ENCODE results near the gene TMEM235. TPM values are rescaled to one million over a fixed set of nuclear protein-coding genes. Genes with fewer than 3 reads are reported as not detected.
A peak's percentile ranks its signal among the peaks of the same experiment; 100 is the strongest.

TMEM235 gene
- not detected in 2 replicates for total RNA-seq (2014; rRNA removed; shearing (Covaris generic))

DNA sequence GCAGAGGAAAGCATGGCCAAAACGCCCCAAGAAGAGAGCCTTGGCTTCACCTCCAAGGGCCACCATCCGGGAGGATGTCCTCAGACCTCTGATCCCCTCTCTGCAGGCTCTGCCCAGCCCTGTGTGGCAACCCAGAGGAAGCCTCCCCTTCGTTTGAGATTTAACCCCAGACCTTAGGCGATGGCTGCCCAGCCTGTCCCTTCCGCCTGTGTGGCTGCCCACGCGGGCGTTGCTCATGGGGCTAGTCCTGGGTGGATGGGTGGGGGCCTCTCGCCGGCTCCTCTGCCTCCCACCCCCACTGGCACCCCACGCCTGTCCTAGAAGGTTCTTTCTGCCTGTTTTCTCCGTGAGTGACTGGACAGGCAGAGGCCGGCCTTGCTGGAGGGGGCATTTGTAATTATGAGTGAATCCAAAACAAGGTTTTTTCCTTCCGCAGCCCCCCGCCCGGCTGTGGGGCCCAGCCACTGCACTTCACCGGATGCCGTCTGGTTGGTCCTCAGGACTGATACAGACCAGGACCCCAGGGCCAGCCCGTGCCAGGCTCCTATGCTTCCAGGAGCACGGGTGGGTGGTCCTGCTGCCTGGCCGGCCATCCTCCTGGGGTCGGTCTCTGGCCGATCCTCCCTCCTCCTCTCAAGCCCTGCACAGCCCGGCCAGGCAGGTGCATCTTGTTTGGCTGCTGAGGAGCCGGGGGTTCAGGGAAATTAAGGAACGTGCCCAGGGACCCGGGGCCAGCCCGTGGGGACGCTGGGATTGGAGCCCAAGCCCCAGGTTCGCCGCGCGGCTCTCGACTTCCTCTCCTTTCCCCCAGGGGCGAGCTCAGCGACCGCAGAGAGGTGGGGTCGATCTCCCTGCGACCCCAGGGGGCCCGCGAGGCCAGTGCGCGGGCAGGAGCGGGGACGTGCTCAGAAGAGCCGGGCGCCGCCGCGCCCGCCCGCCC lies at the start of gene TMEM235:
TMEM235 (plus strand) TSS at position 636 of the 940 bp plus-strand sequence. CDS start 393 bp downstream, outside the sequence.
- no peak for DNase-seq (ENCODE audit: low read depth in 1 of 2, low spot score in 2 of 2)
- Histone ChIP-seq H3K27ac (no peak within 1 kb of the TSS), H3K36me3 (no peaks in the 10 kb centered on the region), H3K4me1 (replicated peaks) (no peaks in the 10 kb centered on the region; the same call in 1 of the 2 replicates), H3K9me3 (replicated peaks) (no peaks in the 10 kb centered on the region), H3K27me3 (replicated peaks) (peaks cover 33% of the 10 kb centered on the region), H3K4me3 (no peak within 1 kb of the TSS)

- Histone ChIP-seq H3K4me3 (no peak overlapping the region), H3K27ac (no peak overlapping the region), H3K36me3 (peaks cover 81% of the 10 kb centered on the region), H3K27me3 (replicated peaks) (no peaks in the 10 kb centered on the region), H3K4me1 (replicated peaks) (peaks cover 61% of the 10 kb centered on the region), H3K9me3 (replicated peaks) (no peaks in the 10 kb centered on the region)
- no peak for DNase-seq (ENCODE audit: low read depth in 1 of 2, low spot score in 2 of 2)
Measured at GRCh38 chr17:78182504-78182903, 48.9 kb upstream of the TMEM235 start.

- Histone ChIP-seq H3K4me1 (replicated peaks) (peaks cover 52% of the 10 kb centered on the region), H3K27ac (no peak overlapping the region), H3K27me3 (replicated peaks) (no peaks in the 10 kb centered on the region), H3K9me3 (replicated peaks) (no peaks in the 10 kb centered on the region), H3K36me3 (peaks cover 67% of the 10 kb centered on the region), H3K4me3 (no peak overlapping the region)
- DNase-seq (ENCODE audit: low read depth in 1 of 2, low spot score in 2 of 2), result no peak
Measured at GRCh38 chr17:78183916-78184315, 47.5 kb upstream of the TMEM235 start.

DNA sequence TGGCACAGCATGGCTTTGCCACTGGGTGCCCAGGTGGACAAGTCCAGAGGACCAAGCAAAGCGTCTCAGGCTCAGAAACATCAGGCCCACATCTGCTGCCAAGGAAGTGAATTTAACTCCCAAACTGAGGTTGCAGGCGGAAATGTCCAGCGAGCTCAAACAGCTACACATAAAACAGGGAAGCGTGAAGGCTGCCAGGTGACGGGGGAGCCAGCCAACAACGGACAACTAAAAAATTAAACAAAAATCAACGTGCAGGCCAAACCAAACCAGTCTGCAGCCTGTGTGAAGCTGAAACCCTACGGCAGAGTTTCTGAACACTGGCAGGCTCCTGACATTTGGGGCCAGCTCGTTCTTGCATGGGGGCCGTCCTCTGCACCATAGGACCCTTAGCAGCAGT lies 47.1 kb upstream of the TMEM235 start:
- Histone ChIP-seq H3K4me3 (no peak overlapping the region), H3K27me3 (replicated peaks) (no peaks in the 10 kb centered on the region), H3K27ac (no peak overlapping the region), H3K36me3 (peaks cover 63% of the 10 kb centered on the region), H3K4me1 (replicated peaks) (peaks cover 48% of the 10 kb centered on the region), H3K9me3 (replicated peaks) (no peaks in the 10 kb centered on the region)
- no peak for DNase-seq (ENCODE audit: low read depth in 1 of 2, low spot score in 2 of 2)

DNA sequence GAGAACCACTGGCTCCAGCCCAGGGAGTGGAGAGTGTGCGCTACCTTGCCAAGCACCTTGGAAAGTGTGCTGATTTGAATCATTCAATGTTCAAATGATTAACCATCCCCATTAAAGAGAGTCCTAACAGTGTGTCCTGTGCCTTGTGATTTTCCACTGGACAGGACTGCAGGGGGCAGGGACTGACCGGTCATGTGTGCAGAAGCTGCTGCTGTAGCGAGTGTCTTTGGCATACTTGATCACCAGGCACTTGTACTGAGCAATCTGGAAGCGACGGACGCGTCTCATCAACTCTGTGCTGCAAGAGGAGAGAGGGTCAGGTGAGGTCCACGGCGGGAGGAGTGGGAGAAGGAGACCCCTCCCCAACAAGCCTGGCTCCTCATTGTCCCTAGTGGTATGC lies 46.6 kb upstream of the TMEM235 start:
- Histone ChIP-seq H3K9me3 (replicated peaks) (no peaks in the 10 kb centered on the region), H3K27me3 (replicated peaks) (no peaks in the 10 kb centered on the region), H3K4me3 (no peak overlapping the region), H3K4me1 (replicated peaks) (peaks cover 43% of the 10 kb centered on the region), H3K27ac (no peak overlapping the region), H3K36me3 (peaks cover 58% of the 10 kb centered on the region)
- no peak for DNase-seq (ENCODE audit: low read depth in 1 of 2, low spot score in 2 of 2)

DNA sequence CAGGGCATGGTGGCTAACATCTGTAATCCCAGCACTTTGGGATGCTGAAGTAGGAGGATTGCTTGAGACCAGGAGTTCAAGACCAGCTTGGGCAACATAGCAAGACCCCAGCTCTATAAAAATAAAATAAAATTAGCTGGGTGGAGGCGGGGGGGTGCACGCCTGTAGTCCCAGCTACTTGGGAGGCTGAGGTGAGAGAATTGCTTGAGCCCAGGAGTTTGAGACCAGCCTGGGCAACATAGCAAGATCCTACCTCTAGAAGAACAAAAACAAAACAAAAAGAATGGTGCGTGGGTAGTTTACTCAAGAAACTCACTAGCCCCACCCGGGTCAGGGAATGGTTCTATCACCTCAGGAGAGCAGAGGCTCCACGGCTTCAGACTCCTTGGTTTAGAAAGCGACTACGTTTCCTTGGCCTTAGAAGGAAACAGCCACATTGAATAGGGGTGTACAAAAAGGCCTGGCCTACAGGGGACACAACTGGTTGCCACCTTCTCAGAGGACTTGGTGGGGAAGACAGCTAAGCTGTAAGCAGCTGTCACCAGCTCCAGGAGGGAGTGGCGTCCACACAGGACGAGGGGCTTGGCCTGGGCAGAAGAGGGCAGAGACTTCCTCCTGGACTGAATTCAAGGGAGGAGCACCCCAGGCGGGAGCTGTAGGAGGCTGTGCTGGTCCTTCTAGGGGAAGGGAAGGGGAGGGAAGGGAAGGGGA lies 45.3 kb upstream of the TMEM235 start:
- H3K27ac ChIP-seq, result peak overlapping the region; percentile 91

DNA sequence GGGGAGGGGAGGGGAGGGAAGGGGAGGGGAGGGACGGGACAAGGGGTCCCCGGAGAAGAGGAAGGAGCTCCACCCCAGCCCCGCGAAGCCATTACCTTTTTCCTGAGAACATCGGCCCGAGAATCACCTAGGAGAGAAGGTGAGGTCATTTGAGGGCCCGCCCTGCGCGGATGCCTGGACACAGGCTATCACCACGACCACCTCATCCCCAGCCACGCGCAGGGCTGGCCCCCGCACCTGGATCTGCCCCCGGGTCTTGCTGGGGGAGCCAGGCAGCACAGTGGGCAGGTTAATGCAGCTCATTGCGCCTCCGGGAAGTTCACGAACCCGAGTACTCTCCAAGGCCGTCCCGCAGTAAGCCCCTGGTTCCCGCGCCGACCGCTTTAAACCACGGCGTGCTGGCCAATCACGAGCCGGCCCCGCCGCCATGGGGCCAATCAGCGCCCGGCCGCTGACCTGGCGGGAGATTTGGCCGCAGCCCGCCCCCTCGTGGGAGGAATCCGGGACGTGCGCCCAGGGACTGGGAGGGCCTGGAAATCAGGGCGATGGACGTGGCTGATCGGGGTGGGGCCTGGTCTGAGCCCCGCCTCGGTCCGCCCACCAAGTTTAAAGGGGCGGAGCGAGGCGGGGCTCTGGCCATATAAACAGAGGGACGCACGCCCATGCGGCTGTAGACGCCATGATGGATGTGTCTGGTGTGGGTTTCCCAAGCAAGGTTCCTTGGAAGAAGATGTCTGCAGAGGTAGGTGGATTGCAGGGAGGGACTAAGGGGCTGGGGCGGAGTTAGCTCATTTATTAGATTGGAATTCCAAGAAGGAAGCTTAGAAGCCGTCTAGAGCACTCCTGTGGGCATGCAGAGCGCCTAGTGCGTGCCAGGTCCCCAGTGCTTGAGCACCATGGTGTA lies 44.5 kb upstream of the TMEM235 start, which contains the start of the genes AFMID and TK1:
AFMID (plus strand) TSS at position 671 of the 904 bp plus-strand sequence; CDS start at position 680, 9 bp downstream.
TK1 (minus strand) TSS at position 361 of the 904 bp plus-strand sequence; CDS start at position 303, 58 bp downstream.
- peaks cover 44% of the 10 kb centered on the region for H3K36me3 ChIP-seq
- peak; percentile 99 to 100 for DNase-seq (ENCODE audit: low read depth in 1 of 2, low spot score in 2 of 2)
- H3K4me1 ChIP-seq (replicated peaks), result peaks cover 25% of the 10 kb centered on the region
- no peaks in the 10 kb centered on the region for H3K9me3 ChIP-seq (replicated peaks)
- H3K27me3 ChIP-seq (replicated peaks), result no peaks in the 10 kb centered on the region
- H3K4me3 ChIP-seq, result peak within 1 kb of the TSS; percentile 73
- peak within 1 kb of the TSS; percentile 91 for H3K27ac ChIP-seq

More for the DNA sequence above, 45.3 kb upstream of the TMEM235 start:
- H3K4me3 ChIP-seq, result peak overlapping the region; percentile 73
- peak in 1 of 2 experiments; percentile 87 for DNase-seq (ENCODE audit: low read depth in 1 of 2, low spot score in 2 of 2)
- H3K9me3 ChIP-seq (replicated peaks), result no peaks in the 10 kb centered on the region
- H3K27me3 ChIP-seq (replicated peaks), result no peaks in the 10 kb centered on the region
- peaks cover 52% of the 10 kb centered on the region for H3K36me3 ChIP-seq
- H3K4me1 ChIP-seq (replicated peaks), result peaks cover 33% of the 10 kb centered on the region

GRCh38 chr17:78196716-78197115 lies 34.7 kb upstream of the TMEM235 start:
- DNase-seq (ENCODE audit: low read depth in 1 of 2, low spot score in 2 of 2), result no peak
- H3K27ac ChIP-seq, result no peak overlapping the region
- H3K4me1 ChIP-seq (replicated peaks), result peaks cover 11% of the 10 kb centered on the region
- H3K9me3 ChIP-seq (replicated peaks), result no peaks in the 10 kb centered on the region
- peaks cover 15% of the 10 kb centered on the region for H3K36me3 ChIP-seq
- H3K27me3 ChIP-seq (replicated peaks), result no peaks in the 10 kb centered on the region
- no peak overlapping the region for H3K4me3 ChIP-seq

DNA sequence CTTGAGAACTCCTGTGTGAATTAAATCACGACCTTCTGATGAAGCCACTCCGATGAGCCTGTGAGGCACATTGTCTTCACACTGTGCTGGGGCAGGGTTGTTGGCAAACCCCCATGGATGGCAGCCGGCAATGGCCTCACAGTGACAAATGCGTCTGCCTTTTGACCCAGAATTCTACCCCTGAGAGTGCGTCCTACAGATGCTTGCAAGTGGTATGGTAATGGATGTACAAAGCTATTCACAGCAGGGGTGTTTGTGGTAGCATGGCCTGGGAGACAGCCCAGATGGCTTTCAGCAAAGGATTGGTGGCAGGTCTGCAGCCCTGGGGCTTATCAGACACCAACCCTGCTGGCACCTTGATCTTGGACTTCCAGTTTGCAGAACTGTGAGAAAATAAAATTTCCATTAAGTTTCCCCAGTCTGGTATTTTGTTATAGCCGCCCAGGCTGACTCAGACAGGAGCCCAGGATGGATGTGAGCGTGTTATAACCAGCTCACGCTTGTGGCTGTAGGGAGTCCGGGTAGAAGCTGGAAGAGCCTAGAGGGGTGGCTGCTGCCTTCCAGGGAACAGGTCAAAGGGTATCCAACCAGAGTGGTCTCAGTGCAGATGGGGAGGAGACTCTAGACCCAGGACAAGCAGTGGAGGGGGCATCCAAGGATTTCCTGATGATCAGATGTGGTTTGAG lies 34.1 kb upstream of the TMEM235 start:
- no peak for DNase-seq (ENCODE audit: low read depth in 1 of 2, low spot score in 2 of 2)
- Histone ChIP-seq H3K36me3 (peaks cover 15% of the 10 kb centered on the region), H3K27me3 (replicated peaks) (no peaks in the 10 kb centered on the region), H3K4me3 (no peak overlapping the region), H3K27ac (no peak overlapping the region), H3K9me3 (replicated peaks) (no peaks in the 10 kb centered on the region), H3K4me1 (replicated peaks) (peaks cover 11% of the 10 kb centered on the region)

DNA sequence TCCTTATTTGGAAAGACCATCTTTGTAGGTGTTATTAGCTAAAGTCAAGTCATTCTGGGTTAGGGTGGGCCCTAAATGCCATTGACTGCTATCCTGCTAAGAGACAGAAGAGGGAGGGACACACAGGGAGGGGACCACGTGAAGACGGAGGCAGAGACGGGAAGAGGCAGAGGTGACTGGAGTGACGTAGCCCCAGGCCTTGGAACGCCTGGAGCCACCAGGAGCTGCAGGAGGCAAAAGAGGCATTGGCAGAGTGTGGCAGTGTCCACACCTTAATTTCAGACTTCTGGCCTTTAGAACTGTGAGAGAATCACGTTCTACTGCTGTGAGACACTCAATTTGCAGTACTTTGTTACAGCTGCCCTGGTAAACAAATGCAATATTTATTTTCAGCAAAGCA lies 31.0 kb upstream of the TMEM235 start:
- H3K4me1 ChIP-seq (replicated peaks), result peaks cover 11% of the 10 kb centered on the region
- peaks cover 8% of the 10 kb centered on the region; the same call in 1 of the 2 replicates for H3K36me3 ChIP-seq
- no peaks in the 10 kb centered on the region for H3K27me3 ChIP-seq (replicated peaks)
- H3K27ac ChIP-seq, result no peak overlapping the region
- H3K9me3 ChIP-seq (replicated peaks), result no peaks in the 10 kb centered on the region
- no peak for DNase-seq (ENCODE audit: low read depth in 1 of 2, low spot score in 2 of 2)
- no peak overlapping the region for H3K4me3 ChIP-seq

- H3K27ac ChIP-seq, result no peak overlapping the region
- DNase-seq (ENCODE audit: low read depth in 1 of 2, low spot score in 2 of 2), result no peak
- H3K9me3 ChIP-seq (replicated peaks), result no peaks in the 10 kb centered on the region
- peaks cover 3% of the 10 kb centered on the region; the same call in 1 of the 2 replicates for H3K36me3 ChIP-seq
- H3K4me3 ChIP-seq, result no peak overlapping the region
- no peaks in the 10 kb centered on the region for H3K27me3 ChIP-seq (replicated peaks)
- H3K4me1 ChIP-seq (replicated peaks), result peaks cover 11% of the 10 kb centered on the region
Measured at GRCh38 chr17:78202666-78203065, 28.8 kb upstream of the TMEM235 start.

DNA sequence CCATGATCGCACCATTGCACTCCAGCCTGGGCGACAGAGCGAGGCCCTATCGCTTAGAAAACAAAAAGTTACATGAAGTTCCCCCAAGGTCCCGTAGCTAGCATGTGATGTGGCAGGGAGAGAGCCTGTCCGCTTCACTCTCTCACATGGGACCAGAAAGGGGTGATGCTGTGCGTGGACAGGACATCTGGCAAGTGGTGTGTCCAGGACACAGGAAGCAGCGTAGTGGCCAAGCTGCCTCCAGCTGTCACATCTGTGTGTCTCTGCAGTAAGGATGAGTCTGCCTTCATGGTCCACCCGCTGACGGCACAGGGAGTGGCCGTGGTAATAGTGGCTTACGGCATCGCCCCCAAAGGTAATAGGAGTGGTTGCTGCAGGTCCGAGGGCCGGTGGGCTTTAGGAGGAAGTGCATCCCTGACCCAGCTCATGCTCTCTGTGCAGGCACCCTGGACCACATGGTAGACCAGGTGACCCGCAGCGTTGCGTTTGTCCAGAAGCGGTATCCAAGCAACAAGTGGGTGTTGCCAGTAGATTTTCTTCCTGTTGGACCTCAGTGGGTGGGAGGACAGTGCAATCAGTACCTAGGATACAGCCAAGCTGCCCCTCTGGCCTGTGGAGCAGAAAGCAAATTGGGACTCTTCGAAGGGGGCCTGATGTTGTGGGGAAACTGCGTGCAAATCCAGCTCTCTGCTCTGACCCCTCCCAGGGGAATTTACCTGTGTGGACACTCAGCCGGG lies 26.9 kb upstream of the TMEM235 start:
- no peaks in the 10 kb centered on the region for H3K27me3 ChIP-seq (replicated peaks)
- H3K4me3 ChIP-seq, result no peak overlapping the region
- H3K36me3 ChIP-seq, result peaks cover 3% of the 10 kb centered on the region; the same call in 1 of the 2 replicates
- DNase-seq (ENCODE audit: low read depth in 1 of 2, low spot score in 2 of 2), result no peak
- no peak overlapping the region for H3K27ac ChIP-seq
- H3K4me1 ChIP-seq (replicated peaks), result peaks cover 2% of the 10 kb centered on the region
- no peaks in the 10 kb centered on the region for H3K9me3 ChIP-seq (replicated peaks)
